ENCODE results near the gene AMBRA1.
A peak's percentile ranks its signal among the peaks of the same experiment; 100 is the strongest.
"Not testable (repeated sequence)": the region's sequence is repeated elsewhere in the genome, so short reads cannot be mapped to it uniquely, and the experiment has no call there.

Gene AMBRA1

DNA sequence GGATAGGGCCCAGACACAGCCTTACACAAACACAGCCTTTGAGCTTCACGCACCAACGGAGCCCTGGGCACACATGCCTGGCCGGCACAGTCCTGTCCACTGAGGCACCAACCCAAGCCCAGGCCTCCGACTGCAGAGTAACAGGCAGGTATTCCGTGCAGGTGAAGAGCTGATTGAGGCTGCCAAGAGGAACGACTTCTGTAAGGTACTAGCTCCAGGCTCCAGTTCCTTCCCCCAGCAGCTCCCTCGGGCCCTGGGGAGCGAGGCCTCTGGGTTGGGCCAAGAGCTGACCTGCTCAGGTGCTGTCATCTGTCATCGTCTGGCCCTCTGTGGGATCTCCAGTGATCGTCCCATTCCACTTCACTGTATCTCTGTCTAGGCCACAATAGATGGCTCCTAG is 215.5 kb downstream of the AMBRA1 start:
- DNase-seq = no peak

- no peak for DNase-seq
Measured at GRCh38 chr11:46377831-46378230, 216.0 kb downstream of the AMBRA1 start.

GRCh38 chr11:46377290-46377689 is 216.5 kb downstream of the AMBRA1 start:
- no peak for DNase-seq

GRCh38 chr11:46376258-46377050 is 217.4 kb downstream of the AMBRA1 start:
- DNase-seq = no peak

DNA sequence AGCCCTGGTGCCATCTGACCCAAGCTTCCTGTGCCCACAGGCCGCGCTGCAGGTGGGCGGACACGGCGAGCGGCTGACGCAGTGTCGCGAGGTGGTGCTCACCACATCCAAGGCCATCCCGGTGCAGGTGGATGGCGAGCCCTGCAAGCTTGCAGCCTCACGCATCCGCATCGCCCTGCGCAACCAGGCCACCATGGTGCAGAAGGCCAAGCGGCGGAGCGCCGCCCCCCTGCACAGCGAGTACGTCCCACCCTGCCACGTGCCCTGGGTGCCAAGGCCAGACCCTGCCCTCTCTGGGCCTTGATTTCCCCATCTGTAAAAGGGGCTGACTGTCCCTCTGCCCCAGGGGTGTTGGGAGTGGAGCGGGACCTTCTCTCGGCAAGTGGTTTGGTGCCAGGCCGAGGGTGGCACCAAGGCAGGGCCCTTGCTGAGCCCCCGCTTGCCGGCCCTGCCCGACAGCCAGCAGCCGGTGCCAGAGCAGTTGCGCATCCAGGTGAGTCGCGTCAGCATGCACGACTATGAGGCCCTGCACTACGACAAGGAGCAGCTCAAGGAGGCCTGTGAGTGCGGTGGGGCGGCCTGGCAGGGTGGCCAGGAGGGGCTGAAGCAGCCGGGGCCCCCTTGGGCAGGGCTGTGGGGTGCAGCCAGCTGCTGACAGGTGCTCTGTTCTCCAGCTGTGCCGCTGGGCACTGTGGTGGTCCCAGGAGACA is 218.3 kb downstream of the AMBRA1 start:
- no peak for DNase-seq

DNA sequence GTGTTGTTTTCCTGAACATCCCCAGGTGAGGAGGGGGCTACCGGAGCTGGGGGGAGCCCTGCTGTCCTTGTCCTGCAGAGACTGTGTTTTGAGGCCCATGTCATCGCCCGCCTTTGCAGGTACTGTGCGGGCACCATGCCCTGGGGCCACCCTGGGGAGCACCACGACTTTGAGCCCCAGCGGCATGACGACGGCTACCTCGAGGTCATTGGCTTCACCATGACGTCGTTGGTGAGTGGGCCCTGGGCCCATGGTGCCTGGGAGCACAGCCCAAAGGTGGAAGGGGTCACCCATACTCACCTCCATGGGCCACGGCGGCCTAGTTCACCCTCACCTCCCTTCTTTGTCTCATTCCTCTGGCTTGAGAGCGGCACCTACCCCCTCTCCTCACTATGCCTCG is 219.0 kb downstream of the AMBRA1 start:
- no peak for DNase-seq

DNA sequence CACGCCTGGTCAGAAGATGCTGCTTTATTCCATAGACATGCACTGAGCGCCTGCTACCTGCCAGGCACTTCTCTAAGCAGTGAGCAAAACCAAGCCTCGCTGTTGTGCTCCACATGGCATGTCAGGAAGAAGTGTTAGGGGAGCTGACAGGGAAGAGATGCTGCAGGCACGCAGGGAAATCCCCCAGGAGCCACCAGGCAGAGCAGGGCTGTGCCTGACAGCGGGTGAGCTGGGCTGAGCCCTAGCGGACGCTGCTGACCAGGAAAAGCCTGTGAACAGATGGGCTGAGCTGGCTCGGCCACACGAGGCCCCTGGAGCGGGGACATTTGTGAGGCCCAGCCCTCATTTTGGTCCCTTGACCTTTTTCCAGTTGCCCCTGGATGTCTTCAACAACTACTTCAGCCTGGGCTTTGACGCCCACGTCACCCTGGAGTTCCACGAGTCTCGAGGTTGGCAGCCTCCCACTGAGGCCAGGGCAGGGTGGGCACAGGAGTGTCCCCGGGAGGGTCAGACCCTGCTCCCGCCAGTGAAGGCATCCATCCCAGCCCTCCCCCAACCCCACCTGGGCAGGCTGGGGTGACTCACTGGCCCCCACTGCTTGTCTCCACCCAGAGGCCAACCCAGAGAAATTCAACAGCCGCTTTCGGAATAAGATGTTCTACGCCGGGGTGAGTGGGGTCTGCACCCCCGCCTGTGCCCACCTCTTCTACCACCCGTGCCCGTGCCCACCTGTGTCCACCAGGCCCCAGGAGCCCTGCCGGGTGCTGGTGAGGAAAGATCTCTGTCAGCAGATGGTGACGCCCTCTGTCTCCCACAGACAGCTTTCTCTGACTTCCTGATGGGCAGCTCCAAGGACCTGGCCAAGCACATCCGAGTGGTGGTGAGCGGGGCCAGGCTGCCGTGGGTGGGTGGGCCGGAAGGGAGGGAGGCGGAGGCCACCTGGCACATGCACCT is 219.8 kb downstream of the AMBRA1 start:
- DNase-seq = no peak

GRCh38 chr11:46372501-46372900 is 221.3 kb downstream of the AMBRA1 start:
- not testable (repeated sequence) for DNase-seq

DNA sequence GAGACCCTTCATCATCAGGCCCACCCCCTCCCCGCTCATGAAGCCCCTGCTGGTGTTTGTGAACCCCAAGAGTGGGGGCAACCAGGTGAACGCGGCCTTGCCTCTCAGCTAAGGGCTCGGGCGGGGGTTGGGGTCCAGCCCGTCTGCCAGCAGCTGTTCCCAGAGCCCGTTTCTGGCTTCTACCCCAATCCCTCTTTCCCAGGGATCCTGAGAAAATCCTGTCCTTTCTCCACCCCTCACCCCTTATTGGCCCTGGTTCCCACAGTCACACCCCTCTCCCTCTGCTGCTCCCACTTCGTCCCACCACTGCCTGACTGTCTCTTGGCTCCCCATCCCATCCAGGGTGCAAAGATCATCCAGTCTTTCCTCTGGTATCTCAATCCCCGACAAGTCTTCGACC is 221.7 kb downstream of the AMBRA1 start:
- no peak for DNase-seq

DNA sequence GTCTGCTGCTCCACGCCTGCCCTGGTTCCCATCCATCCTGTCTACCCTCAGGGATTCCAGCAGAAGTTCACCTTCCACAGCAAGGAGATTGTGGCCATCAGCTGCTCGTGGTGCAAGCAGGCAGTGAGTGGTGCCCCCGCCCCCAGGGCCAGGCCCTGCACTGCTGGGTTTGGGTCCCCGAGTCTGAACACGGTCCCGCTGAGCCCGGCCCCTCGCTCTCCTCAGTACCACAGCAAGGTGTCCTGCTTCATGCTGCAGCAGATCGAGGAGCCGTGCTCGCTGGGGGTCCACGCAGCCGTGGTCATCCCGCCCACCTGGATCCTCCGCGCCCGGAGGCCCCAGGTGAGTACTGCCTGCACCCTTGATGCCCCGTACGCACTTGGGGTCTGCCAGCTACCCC is 222.6 kb downstream of the AMBRA1 start:
- DNase-seq = not testable (repeated sequence)

GRCh38 chr11:46370253-46370652 is 223.6 kb downstream of the AMBRA1 start:
- DNase-seq = no peak

GRCh38 chr11:46369458-46370152 is 224.2 kb downstream of the AMBRA1 start:
- peak; percentile 62 for DNase-seq

GRCh38 chr11:46367916-46368267 is 225.9 kb downstream of the AMBRA1 start:
- DNase-seq = no peak

- DNase-seq = peak; percentile 82
Measured at GRCh38 chr11:46367244-46367915, 226.4 kb downstream of the AMBRA1 start.

- no peak for DNase-seq
Measured at GRCh38 chr11:46366661-46367161, 227.1 kb downstream of the AMBRA1 start.

- no peak for DNase-seq
Measured at GRCh38 chr11:46366260-46366659, 227.6 kb downstream of the AMBRA1 start.

GRCh38 chr11:46364791-46365190 is 229.0 kb downstream of the AMBRA1 start:
- DNase-seq = no peak

GRCh38 chr11:46364056-46364455 is 229.8 kb downstream of the AMBRA1 start:
- DNase-seq = no peak

- DNase-seq = no peak
Measured at GRCh38 chr11:46363455-46364005, 230.3 kb downstream of the AMBRA1 start.

GRCh38 chr11:46363031-46363407 is 230.8 kb downstream of the AMBRA1 start:
- no peak for DNase-seq

- DNase-seq = no peak
Measured at GRCh38 chr11:46362156-46363030, 231.4 kb downstream of the AMBRA1 start.
